Renal cortex interstitium (tissue), 15 donors: Measurements from ENCODE around the gene IL22RA2. TPM values are rescaled to one million over a fixed set of nuclear protein-coding genes. Genes with fewer than 3 reads are reported as not detected.
"Not testable (repeated sequence)": the region's sequence is repeated elsewhere in the genome, so short reads cannot be mapped to it uniquely, and the experiment has no call there.

ENCODE experiments used
- DNase-seq, 11 donors: peaks; one replicate each; pipeline ENCODE4 v3.0.0-alpha.2; 2013; ENCODE audit warnings: low read depth in 9 of 11, low spot score in 4 of 11; ENCODE audit errors: extremely low read depth in 1 of 11
- long read RNA-seq, 16 experiments: transcript quantifications; one replicate each; lab custom pipeline, GENCODE V29; 2026
- polyA plus RNA-seq, 3 donors: library from polyadenylated mRNA; unstranded; fragments of 120-200 nt; gene quantifications; one replicate each; pipeline ENCODE4 v1.2.1, GENCODE V29; 2013; ENCODE audit not compliant: insufficient read length in 3 of 3

IL22RA2 gene
- polyA plus RNA-seq, result not detected
- long read RNA-seq, donor 1, result 0 reads
- long read RNA-seq, donor 2, result 0 reads
- long read RNA-seq, donor 3, result 0 reads
- long read RNA-seq, donor 4, result 0 reads
- long read RNA-seq, donor 5, result 0 reads
- long read RNA-seq, donor 6, result 0 reads
- long read RNA-seq, donor 7, result 0 reads
- long read RNA-seq, donor 8, result 0 reads
- long read RNA-seq, donor 9, result 0 reads
- long read RNA-seq, donor 10, result 0 reads
- long read RNA-seq, donor 11, result 0 reads
- long read RNA-seq, donor 12, result 0 reads
- long read RNA-seq, donor 13, result 0 reads
- long read RNA-seq, donor 14, result 0 reads
- long read RNA-seq, donor 15, result 0 reads
- long read RNA-seq, donor 16, result 0 reads

GRCh38 chr6:137173501-137173900, at the start of gene IL22RA2:
TSS of gene IL22RA2 (minus strand) at chr6:137173644. CDS start at chr6:137161749, 11,895 bp downstream.
- no peak for DNase-seq

DNA sequence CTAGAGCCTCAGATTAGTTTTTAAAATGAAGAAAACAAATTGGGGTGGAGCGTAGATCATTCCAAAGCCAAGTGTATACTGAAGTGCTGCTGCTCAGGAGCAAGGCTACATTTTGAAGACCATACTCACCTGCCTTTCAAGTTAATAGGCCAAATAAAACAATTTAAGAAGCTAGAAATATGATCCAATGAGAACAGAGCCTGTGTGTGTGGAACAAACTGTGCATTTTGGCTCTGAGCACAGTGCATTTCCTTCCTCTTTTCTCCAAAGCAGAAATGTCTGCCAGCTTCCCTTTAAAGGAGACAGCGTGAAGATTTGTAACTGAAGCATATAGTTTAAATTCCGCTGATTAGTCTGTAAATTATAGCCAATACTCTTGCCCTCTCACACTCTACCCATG, 48.9 kb upstream of the IL22RA2 start:
- DNase-seq, result peak in 3 of 11 donors; percentile 13 to 24 (median 20)

DNA sequence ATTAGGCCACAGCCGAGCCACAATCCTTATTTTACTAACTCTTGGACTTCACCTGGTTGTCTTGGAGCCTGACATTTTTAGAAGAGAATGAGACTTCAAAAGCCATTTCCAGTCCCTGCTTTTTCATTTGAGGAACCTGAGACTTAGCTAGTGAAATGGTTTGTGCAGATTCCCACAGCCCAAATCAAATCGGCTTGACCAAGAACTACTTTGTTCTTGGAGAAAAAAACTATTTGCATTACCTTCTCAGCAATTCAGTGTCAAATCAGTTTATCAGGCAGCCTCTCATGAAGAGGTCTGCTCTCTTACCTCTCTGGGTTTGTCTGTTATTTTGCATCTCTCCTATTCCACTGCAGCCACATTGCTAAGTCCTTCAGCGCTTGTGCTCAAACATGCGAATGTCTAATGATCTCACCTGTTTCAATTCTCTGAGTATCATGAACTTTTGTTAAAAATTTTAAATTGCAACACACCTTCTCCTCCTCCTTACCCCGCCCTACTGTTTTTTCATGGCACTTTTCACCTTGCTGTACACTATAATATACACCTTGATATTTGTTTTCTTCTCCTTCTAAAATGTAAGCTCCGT, 46.3 kb upstream of the IL22RA2 start:
- DNase-seq, result no peak

DNA sequence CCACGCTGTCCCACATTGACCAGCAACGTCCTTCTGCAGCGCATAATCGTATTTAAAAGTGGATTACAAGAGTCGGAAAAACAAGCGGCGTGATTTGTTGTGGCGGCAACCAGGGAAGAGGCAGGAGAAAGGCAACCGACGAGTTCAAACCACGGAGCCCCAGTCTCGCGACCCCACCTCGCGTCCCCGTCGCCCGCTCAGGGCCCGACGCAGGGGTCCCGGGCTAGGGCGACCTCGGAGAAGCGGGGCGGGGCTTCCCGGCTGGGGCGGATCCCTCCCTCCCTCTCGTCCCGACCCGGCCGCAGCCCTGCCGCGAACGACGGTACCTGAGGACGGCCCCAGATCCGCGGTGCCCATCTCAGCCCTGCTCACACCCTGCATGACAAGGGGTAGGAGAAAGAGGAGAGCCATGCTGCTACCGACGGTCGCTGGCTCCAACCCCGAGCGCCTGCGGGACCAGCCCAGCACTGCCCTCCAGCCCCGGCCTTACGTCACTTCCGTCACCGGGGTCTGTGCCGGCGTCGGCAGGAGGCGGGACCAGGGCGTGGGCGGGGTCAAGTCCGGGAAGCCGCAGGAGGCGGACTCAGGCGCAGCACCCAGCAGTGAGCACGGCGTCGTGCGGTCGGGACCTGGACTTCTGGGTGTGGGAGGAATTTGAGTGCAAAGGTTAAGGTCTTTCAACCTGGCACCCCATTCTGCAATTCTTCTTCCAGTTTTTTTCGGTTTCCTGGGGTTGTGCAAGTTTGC, 45.6 kb upstream of the IL22RA2 start, which contains the start of gene IFNGR1:
Gene IFNGR1 (minus strand): TSS at position 469 of the 747 bp plus-strand sequence. CDS start 58 bp downstream, at position 411.
- DNase-seq, result peak; percentile 79 to 93 (median 92)

- peak in 7 of 11 donors; percentile 12 to 55 (median 33) for DNase-seq
Observed at GRCh38 chr6:137218473-137218916, 45.1 kb upstream of the IL22RA2 start.

- DNase-seq, result no peak
Observed at GRCh38 chr6:137217801-137218472, 44.5 kb upstream of the IL22RA2 start.

GRCh38 chr6:137216875-137217553, 43.6 kb upstream of the IL22RA2 start:
- no peak for DNase-seq

DNA sequence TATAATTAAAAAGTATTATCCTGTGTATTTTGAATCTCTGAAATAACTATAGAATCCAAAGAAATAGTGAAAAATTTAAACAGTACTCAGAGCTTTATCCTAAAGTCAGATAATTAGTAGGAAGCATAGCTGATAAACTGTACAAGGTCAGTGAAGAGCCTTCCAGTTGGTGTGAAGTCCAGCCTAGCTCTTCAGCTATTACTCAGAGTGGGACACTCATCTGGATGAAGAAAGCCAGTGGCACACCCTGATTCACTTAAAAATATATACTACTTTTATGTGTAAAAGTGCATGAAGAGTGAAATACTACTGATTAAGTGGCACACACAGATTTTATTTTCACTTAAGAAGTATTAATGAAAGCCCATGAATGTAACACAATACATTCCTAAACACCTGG, 42.7 kb upstream of the IL22RA2 start:
- DNase-seq, result no peak

GRCh38 chr6:137215630-137216029, 42.2 kb upstream of the IL22RA2 start:
- not testable (repeated sequence) for DNase-seq

GRCh38 chr6:137214931-137215330, 41.5 kb upstream of the IL22RA2 start:
- no peak for DNase-seq

DNA sequence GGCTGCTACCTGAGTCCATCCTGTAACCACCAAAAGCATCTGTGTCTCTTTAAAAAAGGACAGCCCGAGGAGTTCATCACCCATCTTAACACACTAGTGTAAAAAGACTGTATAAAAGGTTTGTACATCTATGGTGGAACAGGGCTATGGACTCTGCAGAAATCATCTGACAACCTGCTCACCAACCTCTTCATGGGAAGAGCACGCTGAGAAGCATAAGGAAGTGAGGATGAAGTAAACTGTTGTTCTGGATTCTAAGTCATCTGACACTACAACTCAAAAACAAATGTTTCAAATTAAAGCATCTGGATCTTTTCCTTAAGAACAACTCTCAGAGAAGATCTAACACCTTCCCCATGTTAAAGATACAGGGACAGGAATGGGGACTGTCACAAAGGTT, 40.4 kb upstream of the IL22RA2 start:
- DNase-seq, result no peak

DNA sequence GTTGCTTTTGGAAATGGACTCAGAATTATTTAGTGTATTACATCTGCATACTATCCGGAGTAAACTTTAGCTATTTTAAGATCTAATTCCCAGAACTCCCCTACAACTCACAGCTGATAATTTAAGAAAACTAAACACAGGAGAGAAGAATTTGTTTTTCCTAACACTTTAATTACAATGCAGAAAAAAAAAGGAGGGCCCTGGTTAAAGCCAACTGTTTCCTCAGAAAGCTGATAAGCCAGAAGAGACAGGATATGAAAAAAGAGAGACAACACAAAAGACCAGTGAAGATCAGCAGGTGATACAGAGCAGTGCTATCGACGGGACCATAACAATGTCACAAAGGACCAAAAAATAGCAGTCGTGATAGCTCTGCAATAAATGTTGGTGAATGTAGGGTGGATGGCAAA, 39.9 kb upstream of the IL22RA2 start:
- DNase-seq, result no peak

DNA sequence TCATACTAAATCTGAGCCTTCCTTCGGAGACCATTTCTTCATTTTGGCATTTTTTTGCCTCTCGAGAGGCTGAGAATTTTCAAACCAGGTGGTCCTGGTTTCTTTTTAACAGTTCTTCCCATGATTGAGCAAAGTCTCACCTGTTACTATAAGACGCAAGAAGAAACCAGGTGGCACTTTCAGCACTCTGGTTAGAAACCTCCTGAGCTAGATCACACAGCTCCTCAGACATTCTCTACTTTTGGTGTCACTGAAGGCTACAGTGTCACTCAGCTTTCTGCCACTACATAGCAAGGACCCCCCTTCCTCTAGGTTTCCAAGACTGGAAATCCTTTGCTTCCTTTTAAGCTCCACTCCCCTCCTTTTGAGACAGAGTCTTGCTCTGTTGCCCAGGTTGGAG, 38.5 kb upstream of the IL22RA2 start:
- no peak for DNase-seq

GRCh38 chr6:137210903-137211302, 37.5 kb upstream of the IL22RA2 start:
- DNase-seq, result no peak

DNA sequence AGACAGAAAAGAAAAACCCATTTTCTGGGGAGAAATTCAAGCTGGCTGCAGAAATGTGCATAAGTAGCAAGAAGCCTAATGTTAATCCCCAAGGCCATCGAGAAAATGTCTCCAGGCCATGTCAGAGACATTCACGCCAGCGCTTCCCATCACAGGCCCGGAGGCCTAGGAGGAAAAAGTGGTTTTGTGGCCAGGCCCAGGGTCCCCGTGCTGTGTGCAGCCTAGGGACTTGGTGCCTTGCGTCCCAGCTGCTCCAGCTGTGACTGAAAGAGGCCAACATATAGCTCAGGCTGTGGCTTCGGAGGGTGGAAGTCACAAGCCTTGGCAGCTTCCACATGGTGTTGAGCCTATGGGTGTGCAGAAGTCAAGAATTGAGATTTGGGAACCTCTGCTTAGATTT, 34.8 kb upstream of the IL22RA2 start:
- DNase-seq, result no peak

- DNase-seq, result not testable (repeated sequence)
Observed at GRCh38 chr6:137207457-137207856, 34.0 kb upstream of the IL22RA2 start.

DNA sequence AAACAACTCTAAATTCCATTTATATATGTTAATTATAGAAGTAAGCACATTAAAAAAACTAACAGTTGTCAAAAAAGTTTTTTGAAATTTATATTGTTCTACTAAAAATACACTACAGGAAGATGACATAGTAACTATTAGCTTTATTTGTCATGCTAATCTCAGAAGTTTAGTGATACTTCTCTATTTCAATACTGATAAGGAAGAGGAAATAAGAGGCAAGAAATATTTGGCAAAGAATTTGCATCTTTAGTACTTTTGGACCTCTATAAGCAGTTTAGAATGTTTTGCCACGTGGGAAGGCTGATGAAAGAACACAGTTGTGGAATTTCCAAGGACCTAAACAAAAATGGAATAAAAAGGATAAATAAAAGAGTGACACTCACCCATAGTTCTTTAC, 33.1 kb upstream of the IL22RA2 start:
- no peak for DNase-seq

DNA sequence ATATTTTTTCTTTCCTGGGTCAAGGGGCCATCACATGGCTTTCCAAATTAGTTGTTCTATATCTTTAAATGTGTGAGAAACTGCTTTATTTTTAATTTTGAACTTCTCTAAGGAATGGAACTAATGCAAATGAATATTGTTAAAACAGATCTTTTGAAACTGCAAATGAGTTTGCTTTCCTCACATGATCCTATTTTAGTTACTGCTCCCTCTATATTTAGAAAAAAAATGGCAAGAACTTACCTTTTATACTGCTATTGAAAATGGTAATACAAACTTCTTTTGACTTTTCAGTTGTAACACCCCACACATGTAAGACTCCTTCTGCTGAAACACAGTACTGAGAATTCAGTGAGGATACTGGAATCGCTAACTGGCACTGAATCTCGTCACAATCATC, 29.8 kb upstream of the IL22RA2 start:
- DNase-seq, result no peak

GRCh38 chr6:137202078-137202477, 28.6 kb upstream of the IL22RA2 start:
- no peak for DNase-seq
